H9 (cell line): ENCODE data around the gene BAIAP2. TPM values are rescaled to one million over a fixed set of nuclear protein-coding genes. Genes with fewer than 3 reads are reported as not detected.

Source experiments
- DNase-seq: peaks from one replicate; pipeline ENCODE4 v3.0.0-alpha.2; 2017
- H2AFZ ChIP-seq: one replicate; pipeline ENCODE4 v1.6.1; 2013; ENCODE audit warnings: mild to moderate bottlenecking, low read length, control low read depth, moderate library complexity
- H2AK5ac ChIP-seq: 2 replicates; pipeline ENCODE4 v1.6.1; 2013; ENCODE audit warnings: low read length, control low read depth, mixed read lengths; ENCODE audit not compliant: insufficient read length
- H2BK120ac ChIP-seq: one replicate; pipeline ENCODE4 v1.6.1; 2013; ENCODE audit warnings: low read depth, mild to moderate bottlenecking, low read length, control low read depth, inconsistent platforms; ENCODE audit not compliant: poor library complexity, severe bottlenecking
- H2BK12ac ChIP-seq: 2 replicates; pipeline ENCODE4 v1.6.1; 2013; ENCODE audit warnings: low read length, control low read depth, mixed read lengths, low read depth; ENCODE audit not compliant: insufficient read length
- H2BK15ac ChIP-seq: 2 replicates; pipeline ENCODE4 v1.6.1; 2013; ENCODE audit warnings: low read depth, low read length, control low read depth
- H2BK20ac ChIP-seq: one replicate; pipeline ENCODE4 v1.6.1; 2013; ENCODE audit warnings: low read depth, mild to moderate bottlenecking, low read length, control low read depth, inconsistent platforms; ENCODE audit not compliant: poor library complexity, severe bottlenecking
- H2BK5ac ChIP-seq: 2 replicates; pipeline ENCODE4 v1.6.1; 2013; ENCODE audit warnings: low read length, control low read depth, mixed read lengths; ENCODE audit not compliant: insufficient read length
- H3K14ac ChIP-seq: 2 replicates; pipeline ENCODE4 v1.6.1; 2013; ENCODE audit warnings: low read length, control low read depth; ENCODE audit not compliant: insufficient read depth
- H3K18ac ChIP-seq: 2 replicates; pipeline ENCODE4 v1.6.1; 2013; ENCODE audit warnings: low read depth, mild to moderate bottlenecking, mixed read lengths, low read length, control low read depth; ENCODE audit not compliant: insufficient read length
- H3K23ac ChIP-seq: 2 replicates; pipeline ENCODE4 v1.6.1; 2013; ENCODE audit warnings: low read length, control low read depth, mixed read lengths, low read depth; ENCODE audit not compliant: insufficient read length
- H3K23me2 ChIP-seq: 2 replicates; pipeline ENCODE4 v1.6.1; 2013; ENCODE audit warnings: low read depth, mild to moderate bottlenecking, mixed read lengths, low read length, control low read depth; ENCODE audit not compliant: insufficient read length, poor library complexity, severe bottlenecking
- H3K27ac ChIP-seq: 2 replicates; pipeline ENCODE4 v1.5.1; 2013; ENCODE audit warnings: low read length, control low read depth, mixed read lengths, low read depth; ENCODE audit not compliant: insufficient read length
- H3K27me3 ChIP-seq: 2 replicates; pipeline ENCODE4 v1.6.1; 2013; ENCODE audit warnings: low read length, control low read depth, inconsistent platforms; ENCODE audit not compliant: insufficient read depth
- H3K4ac ChIP-seq: 2 replicates; pipeline ENCODE4 v1.6.1; 2013; ENCODE audit warnings: low read depth, mild to moderate bottlenecking, control low read depth, inconsistent platforms, low read length, moderate library complexity
- H3K4me1 ChIP-seq: 2 replicates; pipeline ENCODE4 v1.6.1; 2013; ENCODE audit warnings: low read length, control low read depth, inconsistent platforms; ENCODE audit not compliant: insufficient read depth
- H3K4me2 ChIP-seq: 2 replicates; pipeline ENCODE4 v1.6.1; 2013; ENCODE audit warnings: low read length, control low read depth, mixed read lengths; ENCODE audit not compliant: insufficient read length, insufficient read depth
- H3K56ac ChIP-seq: 2 replicates; pipeline ENCODE4 v1.6.1; 2013; ENCODE audit warnings: low read depth, mild to moderate bottlenecking, mixed read lengths, low read length, control low read depth; ENCODE audit not compliant: insufficient read length
- H3K79me1 ChIP-seq: 2 replicates; pipeline ENCODE4 v1.6.1; 2013; ENCODE audit warnings: low read depth, mild to moderate bottlenecking, moderate library complexity, low read length, control low read depth, inconsistent platforms; ENCODE audit not compliant: insufficient read depth, poor library complexity, severe bottlenecking
- H3K79me2 ChIP-seq: 2 replicates; pipeline ENCODE4 v1.6.1; 2013; ENCODE audit warnings: low read length, control low read depth, inconsistent platforms; ENCODE audit not compliant: insufficient read depth
- H3K9ac ChIP-seq: 2 replicates; pipeline ENCODE4 v1.6.1; 2013; ENCODE audit warnings: low read length, control low read depth, mixed read lengths; ENCODE audit not compliant: insufficient read length; ENCODE audit errors: extremely low read depth
- H3K9me3 ChIP-seq: one replicate; pipeline ENCODE4 v1.6.1; 2013; ENCODE audit warnings: low read depth, low read length, inconsistent platforms; ENCODE audit not compliant: control insufficient read depth
- H3T11ph ChIP-seq: one replicate; pipeline ENCODE4 v1.6.1; 2013; ENCODE audit warnings: mild to moderate bottlenecking, low read length, control low read depth, inconsistent platforms
- H4K20me1 ChIP-seq: one replicate; pipeline ENCODE4 v1.6.1; 2013; ENCODE audit not compliant: control insufficient read depth, insufficient read length, insufficient read depth
- H4K5ac ChIP-seq: 2 replicates; pipeline ENCODE4 v1.6.1; 2013; ENCODE audit warnings: low read depth, mild to moderate bottlenecking, mixed read lengths, low read length, control low read depth; ENCODE audit not compliant: insufficient read length
- H4K8ac ChIP-seq: replicated peaks from 2 replicates; pipeline ENCODE4 v1.6.1; 2013; ENCODE audit warnings: low read length, control low read depth, mixed read lengths, low read depth; ENCODE audit not compliant: insufficient read length
- H4K91ac ChIP-seq: 2 replicates; pipeline ENCODE4 v1.6.1; 2013; ENCODE audit warnings: low read depth, mild to moderate bottlenecking, moderate library complexity, mixed read lengths, low read length, control low read depth; ENCODE audit not compliant: insufficient read length
- H3K27ac Mint-ChIP-seq, 3 experiments: 2 replicates in 2 of 3; 3 replicates in 1 of 3; pipeline ENCODE4 v1.8.0; 2020 to 2021; ENCODE audit warnings: mixed read lengths in 3 of 3, mild to moderate bottlenecking in 1 of 3, moderate library complexity in 1 of 3
- H3K27me3 Mint-ChIP-seq: 2 replicates; pipeline ENCODE4 v1.8.0; 2021; ENCODE audit warnings: low read depth, mild to moderate bottlenecking, moderate library complexity, mixed read lengths
- H3K36me3 Mint-ChIP-seq, 3 experiments: 2 replicates in 2 of 3; 3 replicates in 1 of 3; pipeline ENCODE4 v1.8.0; 2020 to 2021; ENCODE audit warnings: low read depth in 3 of 3, mixed read lengths in 3 of 3; ENCODE audit not compliant: insufficient read depth in 1 of 3
- H3K4me1 Mint-ChIP-seq, 2 experiments: 2 replicates each; pipeline ENCODE4 v1.8.0; 2020; ENCODE audit warnings: mixed read lengths in 2 of 2
- H3K4me3 Mint-ChIP-seq, 2 experiments: 2 replicates in 1 of 2; 3 replicates in 1 of 2; pipeline ENCODE4 v1.8.0; 2020 to 2021; ENCODE audit warnings: mild to moderate bottlenecking in 2 of 2, mixed read lengths in 2 of 2, moderate library complexity in 1 of 2
- H3K9me3 Mint-ChIP-seq, 2 experiments: 2 replicates in 1 of 2; 3 replicates in 1 of 2; pipeline ENCODE4 v1.8.0; 2020; ENCODE audit warnings: mild to moderate bottlenecking in 2 of 2, mixed read lengths in 2 of 2, moderate library complexity in 1 of 2
- WGBS: extraction: QIAGEN DNeasy Blood & Tissue Kit; methylation state at CpG from one replicate; pipeline ENCODE4 v1.1.7; 2013; ENCODE audit warnings: missing lambda C conversion rate, low lambda C conversion rate, mixed read lengths; ENCODE audit not compliant: insufficient read length; ENCODE audit errors: extremely low coverage; 5-methylcytosine and 5-hydroxymethylcytosine counted together
- total RNA-seq: library from RNA; stranded (reverse); gene quantifications from 2 replicates; pipeline ENCODE4 v1.2.1, GENCODE V29; 2021
- TF ChIP-seq, protein P1 (sequence below): fragments of 200-600 bp; sonication (generic); conservative IDR thresholded peaks from 3 replicates; pipeline ENCODE4 v1.8.0; 2021; ENCODE audit warnings: antibody characterized with exemption, mild to moderate bottlenecking

The BAIAP2 gene
- total RNA-seq, 1 experiment from 2014 or later: 27.8 TPM

DNA sequence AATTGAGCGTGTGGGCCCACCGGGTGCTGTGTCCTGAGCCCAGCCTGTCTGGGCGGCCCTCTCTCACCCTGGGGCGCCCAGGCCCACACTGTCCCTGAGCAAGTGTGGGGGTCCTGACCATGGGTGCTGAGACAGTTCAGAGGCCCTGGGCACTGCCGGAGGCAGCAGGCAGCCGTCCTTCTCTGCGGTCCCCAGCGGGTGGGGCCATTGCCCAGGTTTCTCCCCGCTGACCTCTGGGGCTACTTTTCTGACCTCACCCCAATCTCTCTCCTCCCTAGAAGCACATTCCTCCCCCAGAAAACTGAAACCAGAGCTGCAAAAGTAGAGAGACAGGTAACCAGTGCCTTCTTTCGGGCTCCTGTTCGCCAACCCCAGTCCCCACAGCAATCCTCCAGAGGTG is 94.3 kb downstream of the BAIAP2 start:
- Histone ChIP-seq H2BK20ac (no peak overlapping the region), H3K27me3 (no peaks in the 10 kb centered on the region), H2AK5ac (no peak overlapping the region), H4K91ac (no peak overlapping the region), H3K14ac (no peak overlapping the region), H3T11ph (no peak overlapping the region), H3K18ac (no peak overlapping the region), H3K27ac (no peak overlapping the region), H3K56ac (no peak overlapping the region), H2BK120ac (no peak overlapping the region), H3K23ac (no peak overlapping the region), H4K8ac (no peak overlapping the region), H3K79me1 (no peaks in the 10 kb centered on the region), H3K23me2 (no peaks in the 10 kb centered on the region), H3K9me3 (no peaks in the 10 kb centered on the region), H3K4ac (no peak overlapping the region), H2AFZ (no peak overlapping the region), H2BK12ac (no peak overlapping the region), H3K4me2 (no peak overlapping the region), H3K79me2 (no peaks in the 10 kb centered on the region), H2BK5ac (no peak overlapping the region), H4K5ac (no peak overlapping the region), H4K20me1 (no peaks in the 10 kb centered on the region), H3K9ac (no peak overlapping the region), H2BK15ac (no peak overlapping the region), H3K4me1 (no peaks in the 10 kb centered on the region)
- TF ChIP-seq, protein P1, sequence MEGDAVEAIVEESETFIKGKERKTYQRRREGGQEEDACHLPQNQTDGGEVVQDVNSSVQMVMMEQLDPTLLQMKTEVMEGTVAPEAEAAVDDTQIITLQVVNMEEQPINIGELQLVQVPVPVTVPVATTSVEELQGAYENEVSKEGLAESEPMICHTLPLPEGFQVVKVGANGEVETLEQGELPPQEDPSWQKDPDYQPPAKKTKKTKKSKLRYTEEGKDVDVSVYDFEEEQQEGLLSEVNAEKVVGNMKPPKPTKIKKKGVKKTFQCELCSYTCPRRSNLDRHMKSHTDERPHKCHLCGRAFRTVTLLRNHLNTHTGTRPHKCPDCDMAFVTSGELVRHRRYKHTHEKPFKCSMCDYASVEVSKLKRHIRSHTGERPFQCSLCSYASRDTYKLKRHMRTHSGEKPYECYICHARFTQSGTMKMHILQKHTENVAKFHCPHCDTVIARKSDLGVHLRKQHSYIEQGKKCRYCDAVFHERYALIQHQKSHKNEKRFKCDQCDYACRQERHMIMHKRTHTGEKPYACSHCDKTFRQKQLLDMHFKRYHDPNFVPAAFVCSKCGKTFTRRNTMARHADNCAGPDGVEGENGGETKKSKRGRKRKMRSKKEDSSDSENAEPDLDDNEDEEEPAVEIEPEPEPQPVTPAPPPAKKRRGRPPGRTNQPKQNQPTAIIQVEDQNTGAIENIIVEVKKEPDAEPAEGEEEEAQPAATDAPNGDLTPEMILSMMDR: peak; percentile 56
- no peaks in the 10 kb centered on the region for H3K36me3 Mint-ChIP-seq
- no CpG with 5 or more reads among the region's 11 CpGs for WGBS
- H3K9me3 Mint-ChIP-seq: no peaks in the 10 kb centered on the region
- DNase-seq: no peak
- peaks cover 0 to 13% of the 10 kb centered on the region in 2 experiments; a peak in 2 of 4 replicates for H3K4me1 Mint-ChIP-seq
- H3K27me3 Mint-ChIP-seq: no peaks in the 10 kb centered on the region
- peak overlapping the region in 1 of 3 experiments; percentile 60; a peak in 1 of 7 replicates for H3K27ac Mint-ChIP-seq
- no peak overlapping the region for H3K4me3 Mint-ChIP-seq
